LHCN-M2 (cell line): Measurements from ENCODE around the gene NKPD1. TPM values are rescaled to one million over a fixed set of nuclear protein-coding genes. Genes with fewer than 3 reads are reported as not detected.
A peak's percentile ranks its signal among the peaks of the same experiment; 100 is the strongest.

Source experiments
- DNase-seq: peaks from one replicate; pipeline ENCODE4 v3.0.0-alpha.2; 2012; ENCODE audit warnings: low read depth
- total RNA-seq: library from RNA; depleted of rRNA; stranded (reverse); fragments of >200 nt; gene quantifications from 2 replicates; pipeline ENCODE4 v1.2.3, GENCODE V29; 2014; rRNA removed

Gene NKPD1
- total RNA-seq, 1 experiment from 2014 or later: 0.06 TPM

DNA sequence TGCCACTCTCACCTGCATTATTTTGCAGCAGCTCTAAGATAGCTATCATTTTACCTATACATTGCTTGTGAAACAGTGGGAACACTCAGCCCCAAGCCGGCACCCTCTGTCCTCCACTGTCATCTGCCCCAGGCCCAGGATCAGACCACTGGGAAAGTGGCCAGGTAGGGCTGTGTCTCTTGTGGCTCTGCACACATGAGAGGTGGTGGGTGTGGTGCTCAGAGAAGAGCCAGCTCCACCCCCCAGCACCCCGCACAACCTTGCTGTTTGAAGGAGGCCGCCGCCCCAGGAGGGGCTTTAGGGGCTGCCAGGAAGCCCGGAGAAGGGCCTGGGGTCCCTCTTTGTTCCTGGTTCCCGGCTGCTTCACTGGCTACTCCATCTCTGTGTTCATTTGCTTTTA is 41.2 kb downstream of the NKPD1 start:
- no peak for DNase-seq

DNA sequence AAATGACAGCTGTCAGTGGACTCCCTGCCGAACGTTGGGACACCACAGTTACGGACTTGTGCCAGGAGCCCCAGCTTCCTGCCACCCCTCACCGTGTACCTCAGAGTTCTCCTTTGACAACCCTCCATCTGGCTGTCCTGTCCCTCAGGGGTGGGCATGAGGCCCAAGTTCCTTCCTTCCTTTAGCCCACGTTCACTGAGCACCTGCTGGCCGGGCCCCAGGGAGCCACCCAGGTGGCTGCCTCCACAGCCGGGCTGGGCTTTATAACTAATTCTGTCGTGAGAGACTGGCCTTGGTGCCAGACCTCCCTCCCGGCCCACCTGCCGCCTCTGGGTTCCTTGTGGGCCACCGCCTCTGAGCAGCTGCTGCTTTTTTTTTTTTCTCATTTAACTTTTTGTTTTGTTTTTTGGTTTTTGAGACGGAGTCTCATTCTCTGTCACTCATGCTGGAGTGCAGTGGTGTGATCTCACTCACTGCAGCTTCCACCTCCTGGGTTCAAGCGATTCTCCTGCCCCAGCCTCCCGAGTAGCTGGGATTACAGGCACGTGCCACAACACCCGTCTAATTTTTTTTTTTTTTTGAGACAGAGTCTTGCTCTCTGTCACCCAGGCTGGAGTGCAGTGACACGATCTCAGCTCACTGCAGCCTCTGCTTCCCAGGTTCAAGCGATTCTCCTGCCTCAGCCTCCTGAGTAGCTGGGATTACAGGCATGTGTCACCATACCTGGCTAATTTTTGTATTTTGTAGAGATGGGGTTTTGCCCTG is 42.0 kb downstream of the NKPD1 start:
- DNase-seq: peak; percentile 58

DNA sequence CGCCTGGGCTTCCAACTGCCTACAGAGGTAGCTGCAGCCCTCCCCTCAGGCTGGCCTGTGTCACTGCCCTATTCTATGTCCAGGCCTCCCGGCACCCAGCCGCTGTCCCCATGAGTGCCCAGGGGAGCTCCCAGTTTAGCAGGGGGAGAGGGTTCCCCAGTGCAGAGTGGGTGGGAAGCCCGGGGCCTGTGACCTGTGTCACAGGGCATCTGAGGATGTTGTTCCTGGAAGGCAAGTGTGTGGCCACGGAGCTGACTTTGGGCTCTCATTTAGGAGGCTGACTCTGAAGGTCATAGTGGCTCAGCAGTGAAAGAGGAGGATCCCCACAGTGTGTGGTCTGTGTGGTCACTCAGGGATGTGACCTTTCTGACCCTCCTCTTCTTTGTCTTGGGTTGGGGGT is 42.7 kb downstream of the NKPD1 start:
- no peak for DNase-seq

DNA sequence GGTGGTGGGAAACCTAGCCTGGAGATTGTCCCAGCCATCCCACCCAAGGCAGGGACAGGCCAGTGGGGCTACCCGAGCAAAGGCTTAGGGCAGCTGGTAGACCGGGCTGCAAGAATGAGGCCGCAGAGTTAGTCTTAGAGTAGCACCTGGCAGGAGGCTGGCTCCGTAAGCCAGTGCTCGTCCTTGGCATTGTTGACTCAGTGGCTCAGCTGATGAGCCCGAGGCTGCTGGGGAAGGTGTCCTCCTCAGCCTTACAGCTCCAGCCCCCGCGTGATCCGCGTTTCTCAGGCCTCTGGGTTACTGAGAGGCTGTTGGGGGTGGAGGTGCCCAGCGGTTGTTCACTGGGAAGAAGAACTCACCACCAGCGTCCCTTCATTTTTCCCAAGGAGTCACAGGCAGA is 43.1 kb downstream of the NKPD1 start:
- no peak for DNase-seq

DNA sequence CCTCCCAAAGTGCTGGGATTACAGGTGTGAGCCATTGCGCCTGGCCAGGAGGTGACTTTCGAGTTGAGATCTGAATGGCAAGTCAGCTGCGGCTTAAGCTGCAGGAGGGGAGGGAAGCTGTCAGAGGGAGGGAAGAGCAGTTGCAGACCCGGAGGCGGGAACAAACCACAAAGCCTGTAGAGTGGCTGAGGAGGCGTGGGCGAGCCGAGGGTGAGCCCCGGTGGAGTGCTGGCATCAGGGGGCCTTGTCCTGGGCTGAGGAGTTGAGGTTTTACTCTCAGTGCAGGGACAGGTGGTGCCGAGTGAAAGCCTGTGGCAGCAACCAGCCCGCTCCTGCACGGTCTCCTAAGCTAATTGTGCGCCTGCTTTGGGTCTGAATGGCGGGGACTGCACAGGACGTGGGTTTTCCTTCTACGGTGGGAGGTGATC is 43.6 kb downstream of the NKPD1 start:
- no peak for DNase-seq

DNA sequence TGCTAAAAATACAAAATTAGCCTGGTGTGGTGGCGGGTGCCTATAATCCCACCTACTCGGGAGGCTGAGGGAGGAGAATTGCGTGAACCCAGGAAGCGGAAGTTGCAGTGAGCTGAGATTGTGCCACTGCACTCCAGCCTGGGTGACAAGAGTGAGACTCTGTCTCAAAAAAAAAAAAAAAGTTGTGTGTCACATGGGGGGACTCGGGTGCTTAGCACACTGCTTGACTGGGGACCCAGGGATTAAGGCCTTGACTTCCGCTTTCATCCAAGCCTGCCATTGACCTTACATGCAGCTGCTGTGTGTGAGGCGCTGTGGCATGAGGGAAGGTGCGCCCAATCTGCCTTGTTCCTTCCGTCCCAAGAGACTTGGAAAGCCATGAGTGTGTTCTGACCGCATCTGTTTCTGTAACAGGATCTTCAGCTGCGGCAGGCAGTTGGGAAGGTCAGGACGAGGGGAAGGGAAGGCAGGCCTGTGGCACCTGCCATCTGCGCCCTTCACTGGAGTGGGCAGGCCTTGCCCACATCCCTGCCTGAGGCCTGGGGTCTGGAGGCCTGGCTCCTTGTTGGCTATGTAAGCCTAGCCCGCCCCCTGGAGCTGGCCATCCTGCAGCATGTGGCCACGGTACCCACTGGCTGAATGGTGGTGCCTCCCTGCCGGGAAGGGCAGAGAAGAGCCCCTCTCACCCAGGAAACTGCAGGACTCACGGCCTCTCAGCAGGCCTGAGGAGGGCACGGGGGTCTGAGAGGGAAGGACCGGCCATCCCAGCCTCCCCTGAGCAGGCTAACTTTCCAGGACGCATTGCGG is 44.8 kb downstream of the NKPD1 start:
- DNase-seq: peak; percentile 99

DNA sequence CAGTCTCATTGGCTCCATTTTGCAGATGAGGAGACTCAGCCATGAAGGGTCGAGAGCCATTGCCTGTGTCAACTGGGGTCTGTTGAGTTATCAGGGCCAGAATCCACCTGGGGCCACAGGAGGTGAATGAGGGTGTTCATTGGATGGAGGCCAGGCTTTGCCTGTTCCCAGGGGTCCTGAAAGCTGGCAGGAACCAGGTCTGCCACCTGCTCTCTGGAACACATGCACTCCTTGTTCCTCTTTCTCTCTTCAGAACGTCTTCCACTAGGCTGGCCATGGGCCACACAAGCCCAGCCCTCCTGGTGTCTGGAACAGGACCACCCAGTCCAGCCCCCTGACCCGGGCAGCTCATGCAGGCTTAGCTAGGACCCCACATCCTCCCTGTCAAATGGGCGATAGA is 46.7 kb downstream of the NKPD1 start:
- DNase-seq: no peak

DNA sequence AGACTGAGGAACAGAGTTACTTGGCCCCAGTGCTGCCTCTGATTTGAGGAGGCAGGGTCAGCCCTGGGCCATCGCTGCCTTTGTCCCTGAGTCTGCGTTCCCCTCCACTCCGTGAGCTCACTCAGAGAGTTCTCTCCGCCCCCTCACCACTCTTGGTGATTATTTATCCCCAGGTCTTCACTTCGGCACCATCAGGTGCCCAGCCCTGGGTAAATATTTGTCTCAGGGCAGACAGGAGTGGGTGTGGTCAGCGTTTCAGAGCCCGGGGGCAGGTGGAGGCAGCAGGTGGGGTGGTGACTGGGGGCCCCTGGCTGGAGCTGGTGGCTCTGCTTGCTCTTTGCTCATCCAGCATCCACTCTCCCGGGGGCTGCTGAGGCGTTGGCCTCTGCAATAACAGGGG is 47.2 kb downstream of the NKPD1 start:
- no peak for DNase-seq

DNA sequence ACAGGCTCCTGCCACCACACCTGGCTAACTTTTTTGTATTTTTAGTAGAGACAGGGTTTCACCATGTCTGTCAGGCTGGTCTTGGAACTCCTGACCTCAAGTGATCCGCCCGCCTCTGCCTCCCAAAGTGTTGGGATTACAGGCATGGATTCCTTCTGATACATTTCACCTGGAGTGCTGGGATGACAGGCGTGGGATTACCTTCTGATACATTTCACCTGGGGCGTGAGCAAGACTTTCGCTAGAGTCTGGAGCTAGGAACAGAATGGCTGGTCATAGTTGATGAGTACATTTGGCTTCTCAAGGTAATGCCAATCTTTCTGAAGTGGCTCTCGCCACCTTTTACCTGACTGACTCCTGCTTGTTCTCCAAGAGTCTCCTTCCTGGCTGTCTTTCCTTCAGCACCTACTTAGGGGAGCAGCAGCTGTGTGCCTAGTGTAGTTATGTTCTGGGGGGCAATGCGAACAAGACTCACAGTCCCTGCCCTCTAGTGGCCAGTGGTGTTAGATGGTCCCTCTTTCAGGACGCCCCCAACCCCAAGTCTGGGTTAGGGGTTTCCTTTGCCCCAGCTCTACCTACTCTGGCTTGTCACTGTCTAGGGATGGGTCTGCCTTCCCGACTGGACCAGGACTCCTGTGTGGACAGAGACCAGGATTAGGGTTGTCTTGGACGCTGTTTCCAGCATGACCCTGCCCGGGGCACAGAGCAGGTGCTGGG is 48.5 kb downstream of the NKPD1 start:
- no peak for DNase-seq

Other genes starting within 250 kb of the NKPD1 start
- gene APOC1, start 246.4 kb downstream of the NKPD1 start, total RNA-seq: 2.5 and 5.1 TPM in 2 replicates
- not detected in 2 replicates for gene APOC4, start 218.7 kb downstream of the NKPD1 start, total RNA-seq
- gene APOC2, start 214.9 kb downstream of the NKPD1 start, total RNA-seq: not detected in 2 replicates
- gene CLPTM1, start 205.6 kb downstream of the NKPD1 start, total RNA-seq: 48.3 and 58.2 TPM in 2 replicates
- gene RELB, start 159.5 kb downstream of the NKPD1 start, total RNA-seq: 4.1 and 4.5 TPM in 2 replicates
- gene CLASRP, start 121.9 kb downstream of the NKPD1 start, total RNA-seq: 76.0 and 89.8 TPM in 2 replicates
- not detected in 2 replicates for gene ZNF296, start 84.5 kb downstream of the NKPD1 start, total RNA-seq
- gene GEMIN7, start 81.7 kb downstream of the NKPD1 start, total RNA-seq: 27.6 and 44.9 TPM in 2 replicates
- 43.9 and 46.2 TPM in 2 replicates for gene PPP1R37, start 67.8 kb downstream of the NKPD1 start, total RNA-seq
- gene TRAPPC6A, start 17.3 kb upstream of the NKPD1 start, total RNA-seq: 5.3 and 10.4 TPM in 2 replicates
- 5.9 and 7.1 TPM in 2 replicates for gene BLOC1S3, start 17.8 kb upstream of the NKPD1 start, total RNA-seq
- gene EXOC3L2, start 84.4 kb upstream of the NKPD1 start, total RNA-seq: not detected in 2 replicates
- gene MARK4, start 90.3 kb upstream of the NKPD1 start, total RNA-seq: 11.0 and 15.5 TPM in 2 replicates
- not detected in 2 replicates for gene CKM, start 161.9 kb upstream of the NKPD1 start, total RNA-seq
- not detected in 2 replicates for gene KLC3, start 179.8 kb upstream of the NKPD1 start, total RNA-seq
- gene ERCC2, start 209.6 kb upstream of the NKPD1 start, total RNA-seq: 29.2 and 30.6 TPM in 2 replicates
- gene PPP1R13L, start 244.1 kb upstream of the NKPD1 start, total RNA-seq: 0.64 and 0.92 TPM in 2 replicates
- gene POLR1G, start 245.7 kb upstream of the NKPD1 start, total RNA-seq: 21.4 and 24.6 TPM in 2 replicates